Suprapubic skin (tissue), 4 donors: ENCODE results near the gene LIPI.

Experiments
- EP300 ChIP-seq: sonication (generic); formaldehyde crosslinking; IDR thresholded peaks from one replicate; pipeline ENCODE4 v1.6.1; 2017; ENCODE audit warnings: antibody characterized with exemption
- POLR2A ChIP-seq, 2 donors: fragments of 450-650 bp; IDR thresholded peaks; one replicate each; pipeline ENCODE4 v1.6.1; 2017; ENCODE audit warnings: antibody characterized with exemption in 2 of 2, mild to moderate bottlenecking in 2 of 2, moderate library complexity in 2 of 2
- POLR2AphosphoS5 ChIP-seq, 3 donors: sonication (generic); formaldehyde crosslinking; IDR thresholded peaks; one replicate each; pipeline ENCODE4 v1.6.1; 2017; ENCODE audit warnings: antibody characterized with exemption in 3 of 3
- TF ChIP-seq, protein P1 (sequence below), 2 donors: fragments of 200-600 bp in 1 of 2; fragments of 450-650 bp in 1 of 2; sonication (generic) in 1 of 2; IDR thresholded peaks; one replicate each; pipeline ENCODE4 v1.5.1; 2016 to 2019; ENCODE audit warnings: antibody characterized with exemption in 2 of 2, mild to moderate bottlenecking in 1 of 2, moderate library complexity in 1 of 2

GRCh38 chr21:14064296-14064645 lies 146.5 kb downstream of the LIPI start:
- TF ChIP-seq, protein P1, sequence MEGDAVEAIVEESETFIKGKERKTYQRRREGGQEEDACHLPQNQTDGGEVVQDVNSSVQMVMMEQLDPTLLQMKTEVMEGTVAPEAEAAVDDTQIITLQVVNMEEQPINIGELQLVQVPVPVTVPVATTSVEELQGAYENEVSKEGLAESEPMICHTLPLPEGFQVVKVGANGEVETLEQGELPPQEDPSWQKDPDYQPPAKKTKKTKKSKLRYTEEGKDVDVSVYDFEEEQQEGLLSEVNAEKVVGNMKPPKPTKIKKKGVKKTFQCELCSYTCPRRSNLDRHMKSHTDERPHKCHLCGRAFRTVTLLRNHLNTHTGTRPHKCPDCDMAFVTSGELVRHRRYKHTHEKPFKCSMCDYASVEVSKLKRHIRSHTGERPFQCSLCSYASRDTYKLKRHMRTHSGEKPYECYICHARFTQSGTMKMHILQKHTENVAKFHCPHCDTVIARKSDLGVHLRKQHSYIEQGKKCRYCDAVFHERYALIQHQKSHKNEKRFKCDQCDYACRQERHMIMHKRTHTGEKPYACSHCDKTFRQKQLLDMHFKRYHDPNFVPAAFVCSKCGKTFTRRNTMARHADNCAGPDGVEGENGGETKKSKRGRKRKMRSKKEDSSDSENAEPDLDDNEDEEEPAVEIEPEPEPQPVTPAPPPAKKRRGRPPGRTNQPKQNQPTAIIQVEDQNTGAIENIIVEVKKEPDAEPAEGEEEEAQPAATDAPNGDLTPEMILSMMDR (IDR thresholded peaks at IDR 0.05): no peak
- TF ChIP-seq POLR2AphosphoS5 (IDR thresholded peaks at IDR 0.05) (no peak), EP300 (no peak), POLR2A (IDR thresholded peaks at IDR 0.05) (no peak)
